ENCODE data around the gene KCNH6.

The KCNH6 gene

DNA sequence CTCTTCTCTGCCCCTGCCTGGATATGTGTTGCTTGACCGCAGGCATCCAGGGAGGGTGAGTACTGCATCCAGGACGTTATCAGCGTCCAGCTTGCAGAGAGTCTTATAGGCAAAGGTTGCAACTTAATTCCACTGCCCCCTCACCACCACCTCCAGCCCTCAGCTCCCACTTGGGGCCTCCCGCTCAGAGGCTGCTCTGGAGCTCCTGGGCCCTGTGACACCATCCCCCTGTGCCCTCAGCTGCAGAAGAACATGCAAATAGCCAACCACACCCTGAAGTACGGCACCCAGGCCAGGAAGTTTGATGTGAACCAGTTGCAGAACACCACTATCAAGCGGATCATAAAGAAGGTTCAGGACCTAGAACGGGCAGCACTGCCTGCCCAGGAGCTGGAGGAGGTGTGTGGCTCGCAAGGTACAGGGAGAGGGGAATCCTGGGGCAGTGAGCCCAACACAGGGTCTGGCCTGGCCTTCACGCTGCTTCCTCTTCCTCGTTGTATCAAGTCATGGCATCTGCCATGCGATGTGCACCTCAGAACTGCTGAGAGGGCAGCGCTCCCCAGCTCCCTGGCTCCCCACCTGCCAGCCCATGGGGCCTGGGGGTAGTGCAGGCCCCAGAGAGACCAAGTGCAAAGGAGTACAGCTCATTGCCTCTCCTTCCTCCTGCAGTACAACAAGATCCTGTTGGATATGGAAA lies 36.7 kb upstream of the KCNH6 start:
- FAIRE-seq (no peak), DNase-seq (ENCODE audit: low spot score) (no peak)

DNA sequence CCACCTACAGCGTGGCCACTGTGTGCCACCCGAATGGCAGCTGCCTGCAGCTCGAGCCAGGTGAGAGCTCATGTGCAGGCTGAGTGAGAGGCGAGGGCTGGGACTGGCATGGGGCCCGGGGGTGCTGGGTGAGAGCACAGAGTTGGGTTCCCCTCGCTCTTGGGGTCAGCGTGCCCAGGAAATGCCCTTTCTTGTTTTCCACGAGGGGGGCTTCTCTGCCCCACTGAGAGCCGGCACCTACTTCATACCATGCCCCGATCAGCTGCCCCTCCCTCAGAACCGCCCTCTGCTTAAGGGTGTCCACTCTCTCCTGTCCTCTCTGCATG lies 36.2 kb upstream of the KCNH6 start:
- FAIRE-seq (no peak), DNase-seq (ENCODE audit: low spot score) (no peak)

DNA sequence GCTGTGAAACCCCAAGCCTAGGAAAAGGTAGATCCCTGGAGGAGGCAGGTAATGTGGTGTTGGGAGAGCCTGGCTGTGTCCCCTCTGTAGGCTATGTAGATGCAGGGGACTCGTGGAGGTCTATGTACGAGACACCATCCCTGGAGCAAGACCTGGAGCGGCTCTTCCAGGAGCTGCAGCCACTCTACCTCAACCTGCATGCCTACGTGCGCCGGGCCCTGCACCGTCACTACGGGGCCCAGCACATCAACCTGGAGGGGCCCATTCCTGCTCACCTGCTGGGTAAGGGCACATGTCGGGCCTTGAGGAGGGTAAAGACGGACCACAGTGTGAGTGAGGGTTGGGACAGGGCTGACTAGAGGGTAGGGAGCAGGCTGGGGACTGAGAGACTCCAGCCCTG lies 34.3 kb upstream of the KCNH6 start:
- DNase-seq (ENCODE audit: low spot score) (no peak), FAIRE-seq (no peak)

DNA sequence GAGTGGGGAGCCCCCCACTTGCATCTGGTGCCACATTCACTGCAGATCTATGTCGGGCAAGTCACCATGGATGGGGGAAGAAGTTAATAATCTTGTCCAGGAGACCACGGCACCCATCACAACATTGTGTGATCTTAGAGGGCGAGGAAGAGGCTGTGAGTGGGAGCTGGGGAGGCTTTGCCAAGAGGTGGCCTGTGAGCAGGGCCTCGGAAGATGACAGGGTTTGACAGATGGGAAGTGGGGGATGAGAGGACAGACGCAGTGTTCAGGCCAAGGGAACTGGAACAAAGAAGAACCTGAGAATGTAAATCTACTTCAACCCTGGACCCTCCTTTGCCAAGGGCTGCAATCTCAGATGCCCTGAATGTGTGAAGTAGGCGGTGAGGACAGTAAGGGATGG lies 33.9 kb upstream of the KCNH6 start:
- no peak for DNase-seq (ENCODE audit: low spot score)

DNA sequence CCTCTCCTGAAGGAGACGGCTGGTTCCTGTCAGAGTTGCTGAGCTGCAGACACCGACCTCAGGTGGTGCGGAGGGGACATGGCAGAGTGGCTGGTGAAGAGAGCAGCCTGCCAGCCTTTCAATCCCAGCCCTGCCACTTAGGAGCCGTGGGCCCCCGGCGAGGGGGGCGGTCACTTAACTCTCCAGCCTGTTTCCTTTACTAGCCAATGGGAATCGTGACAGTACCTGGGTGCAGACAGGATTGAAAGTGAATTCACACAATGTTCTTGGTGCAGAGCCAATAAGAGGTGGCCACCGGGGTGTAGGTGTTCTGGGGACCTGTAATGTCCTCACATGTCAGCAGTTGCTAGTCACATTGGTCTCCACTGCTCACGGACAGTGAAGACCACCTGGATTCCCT lies 32.8 kb upstream of the KCNH6 start:
- DNase-seq (ENCODE audit: low spot score) (no peak), FAIRE-seq (no peak)

More for the DNA sequence above, 33.9 kb upstream of the KCNH6 start:
- no peak for FAIRE-seq

DNA sequence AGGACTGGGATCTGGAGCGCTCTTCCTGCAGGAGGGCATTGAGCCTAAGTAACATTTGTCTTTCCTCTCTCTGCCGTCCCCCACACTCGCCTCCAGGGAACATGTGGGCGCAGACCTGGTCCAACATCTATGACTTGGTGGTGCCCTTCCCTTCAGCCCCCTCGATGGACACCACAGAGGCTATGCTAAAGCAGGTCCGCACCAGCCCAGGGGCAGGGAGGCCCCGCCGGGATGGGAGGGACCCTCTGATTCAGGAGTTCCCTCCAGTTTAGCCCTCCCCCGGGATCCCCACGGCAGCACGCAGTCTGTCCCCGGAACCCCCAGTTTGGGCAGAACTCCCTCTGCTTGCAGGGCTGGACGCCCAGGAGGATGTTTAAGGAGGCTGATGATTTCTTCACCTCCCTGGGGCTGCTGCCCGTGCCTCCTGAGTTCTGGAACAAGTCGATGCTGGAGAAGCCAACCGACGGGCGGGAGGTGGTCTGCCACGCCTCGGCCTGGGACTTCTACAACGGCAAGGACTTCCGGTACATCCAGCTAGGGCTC lies 32.2 kb upstream of the KCNH6 start:
- DNase-seq (ENCODE audit: low spot score) (no peak), FAIRE-seq (no peak)

DNA sequence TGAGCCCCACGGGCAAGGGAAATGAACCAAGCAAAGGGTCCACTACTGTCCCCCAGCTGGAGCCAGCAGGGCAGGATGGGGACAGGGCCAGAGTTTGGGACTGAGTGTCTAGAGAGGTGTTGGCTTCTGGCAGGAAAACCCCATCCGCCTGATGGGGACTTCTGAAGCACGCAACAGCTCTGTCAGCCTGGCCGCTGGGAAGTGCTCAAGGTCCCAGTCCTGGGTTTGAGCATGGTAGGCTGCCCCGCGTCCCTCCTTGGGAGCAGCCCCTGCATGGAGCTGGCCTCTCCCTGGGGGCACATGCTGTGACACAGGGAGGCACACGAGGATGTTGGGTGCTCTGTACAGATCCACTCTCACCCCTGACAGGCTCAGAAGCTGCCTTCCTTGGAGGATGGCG lies 31.7 kb upstream of the KCNH6 start:
- FAIRE-seq = no peak
- DNase-seq (ENCODE audit: low spot score) = no peak

DNA sequence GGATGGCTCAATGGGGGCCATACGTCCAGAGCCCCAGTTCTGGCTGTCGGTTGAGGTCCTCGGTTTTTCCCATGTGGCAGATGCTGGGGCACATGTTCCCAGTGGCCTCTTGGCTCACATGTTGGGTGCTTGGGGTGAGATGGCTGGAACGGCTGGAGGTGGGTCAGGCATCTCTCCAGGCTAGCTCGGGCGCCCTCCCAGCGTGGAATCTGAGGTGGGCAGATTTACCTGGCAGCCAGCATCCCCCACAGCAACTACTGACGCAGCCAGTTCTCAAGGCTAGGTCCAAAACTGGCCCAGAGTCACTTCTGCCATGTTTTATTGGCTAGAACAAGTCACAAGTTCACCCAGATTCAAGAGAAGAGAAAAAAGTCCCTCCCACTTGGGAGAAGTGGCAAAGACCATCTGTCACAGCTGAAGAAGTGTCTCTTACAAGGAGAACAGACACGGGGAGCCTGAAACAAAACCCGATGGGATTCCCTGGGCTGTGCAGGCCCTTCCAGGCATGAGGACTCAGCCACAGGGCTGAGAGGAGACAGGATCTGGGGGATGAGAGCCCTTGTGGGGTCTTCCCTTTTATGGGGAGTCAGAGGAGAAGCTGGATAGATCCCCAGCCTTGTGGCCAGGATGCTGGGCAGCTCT lies 31.1 kb upstream of the KCNH6 start:
- FAIRE-seq = no peak
- no peak for DNase-seq (ENCODE audit: low spot score)

DNA sequence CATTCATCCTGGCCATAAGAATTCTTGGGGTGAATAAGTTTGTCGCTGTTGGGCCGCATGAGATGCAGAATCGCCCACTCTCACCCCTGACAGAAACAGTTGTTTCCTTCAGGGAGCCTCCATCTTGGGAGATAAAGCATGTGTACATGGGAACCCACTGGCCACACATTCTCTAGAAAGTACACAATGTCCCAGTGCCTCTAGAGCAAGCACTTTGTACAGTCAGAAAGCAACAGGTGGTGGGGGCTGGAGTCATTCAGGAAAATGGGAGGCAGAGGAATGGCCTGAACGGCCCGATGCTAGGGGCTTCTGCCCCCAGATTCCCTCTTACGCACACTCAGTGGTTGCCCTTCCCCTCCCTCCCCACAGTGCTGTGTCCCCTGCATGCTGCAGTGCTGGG lies 30.2 kb upstream of the KCNH6 start:
- FAIRE-seq (no peak), DNase-seq (ENCODE audit: low spot score) (no peak)

DNA sequence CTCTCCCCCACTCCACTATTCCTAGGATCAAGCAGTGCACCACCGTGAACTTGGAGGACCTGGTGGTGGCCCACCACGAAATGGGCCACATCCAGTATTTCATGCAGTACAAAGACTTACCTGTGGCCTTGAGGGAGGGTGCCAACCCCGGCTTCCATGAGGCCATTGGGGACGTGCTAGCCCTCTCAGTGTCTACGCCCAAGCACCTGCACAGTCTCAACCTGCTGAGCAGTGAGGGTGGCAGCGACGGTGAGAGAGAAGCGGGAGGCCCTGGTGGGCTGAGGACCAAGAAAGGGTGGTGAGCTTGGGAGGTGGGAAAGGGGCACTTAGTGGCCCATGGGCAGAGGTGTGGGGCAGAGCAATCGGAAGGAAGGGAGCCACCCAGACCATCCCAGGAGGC lies 29.7 kb upstream of the KCNH6 start:
- FAIRE-seq (no peak), DNase-seq (ENCODE audit: low spot score) (no peak)

DNA sequence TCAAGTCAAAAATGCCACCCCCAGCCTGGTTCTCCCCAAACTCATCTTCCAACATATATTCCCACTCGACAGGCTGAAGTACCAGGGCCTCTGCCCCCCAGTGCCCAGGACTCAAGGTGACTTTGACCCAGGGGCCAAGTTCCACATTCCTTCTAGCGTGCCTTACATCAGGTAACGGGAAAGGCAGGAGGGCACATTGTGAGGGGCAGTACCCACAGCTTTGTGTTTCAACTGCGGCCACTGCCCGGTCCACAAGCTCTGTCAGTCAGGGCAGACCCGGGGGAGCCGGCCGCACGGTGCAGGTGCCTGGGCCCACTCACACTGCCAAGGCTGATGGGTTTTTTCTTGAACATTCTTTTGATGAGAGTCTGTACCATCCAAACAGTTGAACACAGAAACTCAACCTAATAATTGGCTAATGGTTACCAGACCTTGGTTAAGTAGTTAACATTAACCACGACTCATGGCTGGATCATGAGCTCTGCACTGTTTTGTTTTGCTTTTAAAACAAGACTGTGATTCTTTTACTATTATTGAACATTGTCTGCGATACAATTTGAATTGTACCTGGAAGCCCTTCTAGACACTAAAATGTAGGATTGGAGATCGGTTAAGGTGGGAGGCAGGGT lies 28.7 kb upstream of the KCNH6 start:
- no peak for FAIRE-seq
- DNase-seq (ENCODE audit: low spot score) = no peak

DNA sequence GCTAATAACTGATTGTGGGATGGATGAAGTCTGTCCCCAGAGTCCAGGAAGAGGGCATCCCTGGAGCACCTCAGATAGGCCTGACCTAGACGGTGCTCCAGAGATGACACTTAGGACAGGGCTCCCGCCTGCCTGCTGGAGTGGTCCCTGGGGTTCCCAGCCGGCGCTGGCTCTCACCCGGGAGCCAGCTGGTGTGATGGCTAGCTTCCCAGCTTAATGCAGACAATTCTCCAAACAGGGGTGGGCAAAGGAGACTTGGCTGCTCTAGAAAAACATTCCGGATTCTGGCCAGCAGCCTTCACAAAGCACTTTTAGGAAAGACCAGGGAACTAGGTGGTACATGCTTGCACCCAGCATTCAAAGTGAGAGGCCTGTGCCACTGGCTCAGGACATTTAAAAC lies 27.7 kb upstream of the KCNH6 start:
- DNase-seq (ENCODE audit: low spot score) = no peak
- no peak for FAIRE-seq

DNA sequence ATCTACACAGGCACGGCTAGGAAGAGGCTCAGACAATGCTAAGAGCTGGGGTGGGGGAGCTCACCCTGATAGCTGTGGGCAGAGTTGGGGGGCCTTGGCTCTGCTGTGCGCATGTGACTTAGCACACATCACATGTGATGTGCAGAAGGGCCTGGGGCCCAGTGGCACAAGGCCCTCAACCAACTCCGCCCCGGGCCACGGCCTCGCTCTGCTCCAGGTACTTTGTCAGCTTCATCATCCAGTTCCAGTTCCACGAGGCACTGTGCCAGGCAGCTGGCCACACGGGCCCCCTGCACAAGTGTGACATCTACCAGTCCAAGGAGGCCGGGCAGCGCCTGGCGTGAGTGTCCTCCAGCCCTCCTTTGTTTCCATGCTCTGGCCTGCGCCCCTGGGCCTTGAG lies 27.0 kb upstream of the KCNH6 start:
- DNase-seq (ENCODE audit: low spot score) = no peak
- no peak for FAIRE-seq

DNA sequence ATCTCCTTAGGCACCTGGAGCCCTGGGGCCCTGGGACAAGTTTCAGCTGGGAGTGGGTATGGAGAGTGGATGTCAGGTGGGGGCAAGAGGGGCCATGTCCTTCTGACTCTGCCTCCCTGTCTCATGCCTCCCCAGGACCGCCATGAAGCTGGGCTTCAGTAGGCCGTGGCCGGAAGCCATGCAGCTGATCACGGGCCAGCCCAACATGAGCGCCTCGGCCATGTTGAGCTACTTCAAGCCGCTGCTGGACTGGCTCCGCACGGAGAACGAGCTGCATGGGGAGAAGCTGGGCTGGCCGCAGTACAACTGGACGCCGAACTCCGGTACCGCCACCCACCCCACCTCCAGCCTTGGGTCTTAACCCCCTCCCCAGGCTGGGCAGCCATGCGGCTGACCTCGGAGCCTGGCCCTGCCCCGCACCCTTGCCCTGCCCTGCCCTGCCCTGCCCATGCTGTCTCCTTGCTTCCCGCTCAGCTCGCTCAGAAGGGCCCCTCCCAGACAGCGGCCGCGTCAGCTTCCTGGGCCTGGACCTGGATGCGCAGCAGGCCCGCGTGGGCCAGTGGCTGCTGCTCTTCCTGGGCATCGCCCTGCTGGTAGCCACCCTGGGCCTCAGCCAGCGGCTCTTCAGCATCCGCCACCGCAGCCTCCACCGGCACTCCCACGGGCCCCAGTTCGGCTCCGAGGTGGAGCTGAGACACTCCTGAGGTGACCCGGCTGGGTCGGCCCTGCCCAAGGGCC lies 26.3 kb upstream of the KCNH6 start:
- no peak for FAIRE-seq
- DNase-seq (ENCODE audit: low spot score) = no peak

DNA sequence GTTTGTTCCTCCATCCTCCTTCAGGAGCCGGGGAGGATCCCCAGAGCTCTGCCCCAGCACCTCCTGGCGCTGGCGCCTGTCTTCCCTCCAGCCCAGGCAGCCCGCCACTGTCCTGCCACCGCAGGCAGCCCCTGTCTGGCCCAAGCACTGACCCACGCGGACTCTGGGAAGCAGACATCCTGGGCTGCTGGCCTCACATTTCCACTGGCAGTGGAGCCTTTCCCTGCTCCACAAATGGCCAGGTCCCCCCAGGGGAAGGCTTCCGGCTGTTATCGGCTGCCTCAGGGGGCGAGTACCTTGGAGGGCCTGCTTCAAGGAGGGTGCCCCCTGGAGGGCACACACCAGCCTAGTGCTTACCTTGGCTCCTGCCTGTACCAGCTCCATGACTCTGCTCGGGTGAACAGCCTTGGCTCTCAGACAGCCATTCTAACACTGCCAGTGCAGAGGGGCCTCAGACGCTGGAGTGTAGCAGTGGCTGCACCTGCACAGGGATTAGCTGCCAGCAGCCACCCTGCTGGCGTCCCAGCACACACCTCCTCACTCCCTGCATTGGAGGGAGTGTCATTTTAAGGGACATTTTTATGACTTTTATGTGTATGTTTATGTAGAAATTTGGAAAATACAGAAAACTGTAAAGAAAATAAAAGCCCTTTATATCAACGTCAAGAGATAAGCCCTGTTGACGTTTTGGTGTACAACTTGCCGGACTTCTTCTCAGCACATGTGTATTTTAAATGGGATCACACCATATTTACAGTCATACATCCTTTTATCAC lies 25.3 kb upstream of the KCNH6 start:
- DNase-seq (ENCODE audit: low spot score) (no peak), FAIRE-seq (no peak)

DNA sequence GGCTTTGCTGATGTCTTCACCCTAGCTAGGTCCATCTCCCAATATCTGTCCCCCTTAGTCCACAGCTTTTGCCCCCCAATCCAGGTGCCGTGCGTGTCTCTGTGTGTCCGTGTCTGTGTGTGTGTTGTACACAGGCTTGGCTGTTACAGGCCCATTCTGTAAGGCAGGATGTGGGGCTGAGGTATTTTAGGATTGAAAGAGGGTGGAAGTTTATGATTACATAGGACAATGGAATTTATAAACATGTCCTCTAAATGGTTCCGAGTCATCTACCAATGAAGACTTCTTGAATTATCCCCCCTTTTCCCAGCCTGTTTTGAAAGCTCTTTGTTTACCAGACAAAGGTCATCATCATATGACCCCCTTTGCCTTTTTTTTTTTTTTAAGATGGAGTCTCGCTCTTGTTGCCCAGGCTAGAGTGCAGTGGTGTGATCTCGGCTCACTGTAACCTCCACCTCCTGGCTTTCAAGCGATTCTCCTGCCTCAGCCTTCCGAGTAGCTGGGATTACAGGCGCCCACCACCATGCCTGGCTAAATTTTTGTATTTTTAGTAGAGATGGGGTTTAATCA lies 24.4 kb upstream of the KCNH6 start:
- FAIRE-seq (no peak), DNase-seq (ENCODE audit: low spot score) (no peak)

DNA sequence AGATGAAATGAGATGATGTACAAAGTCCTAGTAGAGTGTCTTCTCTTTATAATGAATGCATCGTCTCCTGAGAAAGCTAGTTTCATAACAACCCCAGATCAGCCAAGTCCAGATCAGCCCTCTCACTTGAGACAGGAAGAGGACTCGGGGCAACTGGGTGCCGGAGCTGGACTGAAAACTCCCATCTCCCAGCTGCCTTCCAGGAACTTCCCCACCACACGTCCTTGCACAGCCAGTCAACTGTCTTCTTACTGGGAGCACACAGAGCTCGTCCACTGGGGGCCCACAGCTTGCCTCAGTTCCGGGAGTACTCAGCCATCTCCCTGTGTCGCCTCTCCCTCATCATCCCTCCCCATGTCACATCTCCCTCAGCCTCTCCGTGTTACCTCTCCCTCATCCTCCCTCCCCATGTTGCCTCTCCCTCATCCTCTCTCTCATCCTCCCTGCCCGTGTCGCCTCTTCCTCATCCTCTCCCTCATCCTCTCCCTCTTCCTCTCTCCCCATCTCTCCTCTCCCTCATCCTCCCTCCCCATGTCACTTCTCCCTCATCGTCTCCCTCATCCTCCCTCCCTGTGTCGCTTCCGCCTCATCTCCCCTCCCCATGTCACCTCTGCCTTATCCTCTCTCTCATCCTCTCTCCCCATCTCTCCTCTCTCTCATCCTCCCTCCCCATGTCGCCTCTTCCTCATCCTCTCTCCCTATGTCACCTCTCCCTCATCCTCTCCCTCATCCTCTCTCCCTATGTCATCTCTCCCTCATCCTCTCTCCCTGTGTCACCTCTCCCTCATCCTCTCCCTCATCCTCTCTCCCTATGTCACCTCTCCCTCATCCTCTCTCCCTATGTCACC lies 22.4 kb upstream of the KCNH6 start:
- no peak for FAIRE-seq
- no peak for DNase-seq (ENCODE audit: low spot score)

DNA sequence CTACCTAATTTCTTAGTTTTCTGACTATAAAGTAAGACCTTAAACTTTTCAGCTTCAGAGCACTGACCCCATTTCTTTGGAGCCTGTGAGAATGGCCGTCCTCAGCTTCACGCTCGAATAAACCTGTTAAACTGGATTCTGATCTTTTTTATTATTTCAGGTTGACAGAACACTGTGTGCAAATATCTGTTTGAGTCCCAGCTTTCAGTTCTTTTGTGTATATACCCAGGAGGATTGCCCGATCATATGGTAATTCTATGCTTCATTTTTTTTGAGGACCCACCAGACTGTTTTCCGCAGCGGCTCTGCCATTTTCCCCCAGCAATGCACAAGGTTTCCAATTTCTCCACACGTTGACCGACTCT lies 19.8 kb upstream of the KCNH6 start:
- FAIRE-seq = no peak

DNA sequence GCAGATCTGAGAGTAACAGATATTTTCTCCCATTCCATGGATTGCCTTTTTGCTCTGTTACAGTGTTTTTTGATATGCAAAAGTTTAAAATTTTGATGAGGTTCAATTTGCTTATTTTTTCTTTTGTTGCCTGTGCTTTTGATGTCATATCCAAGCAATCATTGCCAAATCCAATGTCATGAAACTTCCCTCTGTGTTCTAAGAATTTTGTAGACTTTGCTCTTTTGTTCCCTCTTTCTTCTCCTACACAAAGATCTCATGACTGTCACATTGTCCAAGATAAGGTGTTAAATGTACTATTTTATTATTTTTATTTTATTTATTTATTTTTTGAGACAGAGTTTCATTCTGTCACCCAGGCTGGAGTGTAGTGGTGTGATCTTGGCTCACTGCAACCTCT lies 18.9 kb upstream of the KCNH6 start:
- FAIRE-seq = no peak
- DNase-seq (ENCODE audit: low spot score) = no peak

More for the DNA sequence above, 19.8 kb upstream of the KCNH6 start:
- DNase-seq (ENCODE audit: low spot score) = no peak

DNA sequence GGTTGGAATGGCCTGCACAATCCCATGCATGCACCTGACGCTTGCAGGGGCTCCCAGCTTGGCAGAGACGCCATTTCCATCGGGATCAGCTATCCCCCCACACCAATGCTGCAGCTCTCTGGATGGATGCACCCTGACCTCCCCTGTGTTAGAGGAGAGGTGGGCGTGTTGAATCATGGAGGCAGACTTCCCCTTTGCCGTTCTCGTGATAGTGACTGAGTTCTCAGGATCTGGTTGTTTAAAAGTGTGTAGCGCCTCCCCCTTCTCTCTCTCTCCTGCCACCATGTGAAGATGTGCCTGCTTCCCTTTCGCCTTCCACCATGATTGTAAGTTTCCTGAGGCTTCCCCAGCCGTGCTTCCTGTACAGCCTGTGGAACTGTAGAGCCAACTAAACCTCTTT lies 17.8 kb upstream of the KCNH6 start:
- no peak for DNase-seq (ENCODE audit: low spot score)
- no peak for FAIRE-seq

Measured in RCC 7860 (cell line).